Measurements from ENCODE around the gene KRT15.

The KRT15 gene

DNA sequence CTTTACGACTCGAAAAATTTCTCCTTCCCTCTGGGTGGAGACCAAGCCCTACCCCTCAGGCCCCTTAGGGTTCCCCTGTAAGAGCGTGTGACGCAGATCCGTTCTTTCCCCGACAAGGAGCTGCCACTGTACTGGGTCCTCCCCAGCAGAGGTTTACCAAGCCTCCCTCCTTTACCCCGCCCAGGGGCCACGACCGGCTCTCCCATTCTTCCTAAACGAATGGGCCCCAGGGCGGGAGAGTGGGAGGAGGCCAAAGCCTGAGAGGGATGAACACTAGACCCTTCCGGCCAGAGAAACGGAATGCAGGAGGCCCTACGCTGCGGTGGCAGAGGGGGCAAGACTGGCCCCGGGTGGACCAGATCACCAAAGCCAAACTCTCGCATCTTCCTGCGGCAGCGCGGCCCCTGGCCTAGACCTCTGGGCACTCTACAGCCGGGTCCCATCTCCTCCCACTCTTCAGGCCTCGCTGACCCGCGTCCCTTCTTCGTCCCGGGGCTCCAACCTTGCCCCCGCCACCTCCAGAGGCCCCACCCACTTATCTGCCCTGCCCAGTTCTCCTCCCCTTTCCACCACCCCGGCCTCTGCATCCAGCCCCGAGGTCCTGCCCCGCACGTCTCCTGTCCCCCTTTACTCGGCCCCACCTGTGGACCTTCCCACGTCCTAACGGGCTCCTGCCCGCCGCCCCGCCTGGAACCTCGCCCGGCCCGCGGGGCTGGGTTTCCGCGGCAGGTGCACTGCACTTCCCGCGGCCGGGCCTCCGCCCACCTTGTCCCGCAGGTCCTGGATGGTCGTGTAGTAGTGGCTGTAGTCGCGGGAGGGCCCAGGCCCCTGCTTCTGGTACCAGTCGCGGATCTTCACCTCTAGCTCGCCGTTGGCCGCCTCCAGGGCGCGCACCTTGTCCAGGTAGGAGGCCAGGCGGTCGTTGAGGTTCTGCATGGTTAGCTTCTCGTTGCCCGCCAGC, 8.7 kb upstream of the KRT15 start:
- DNase-seq (ENCODE audit: low read depth in 2 of 2): no peak

DNA sequence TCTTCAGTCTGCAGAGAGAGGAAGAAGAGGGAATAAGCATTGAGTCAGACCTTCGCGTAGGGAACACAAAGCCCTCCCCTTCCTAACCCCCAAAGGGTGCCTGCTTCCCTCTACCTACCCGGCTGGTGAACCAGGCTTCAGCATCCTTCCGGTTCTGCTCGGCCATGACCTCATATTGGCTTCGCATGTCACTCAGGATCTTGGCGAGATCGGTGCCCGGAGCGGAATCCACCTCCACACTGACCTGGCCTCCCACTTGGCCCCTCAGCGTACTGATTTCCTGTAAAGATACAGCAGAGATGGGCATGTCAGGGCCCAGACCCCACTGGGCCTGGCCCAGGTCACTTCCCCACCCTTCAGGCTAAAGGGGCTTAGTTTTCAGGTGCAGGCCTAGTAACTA, 5.6 kb upstream of the KRT15 start:
- no peak for DNase-seq (ENCODE audit: low read depth in 2 of 2)

DNA sequence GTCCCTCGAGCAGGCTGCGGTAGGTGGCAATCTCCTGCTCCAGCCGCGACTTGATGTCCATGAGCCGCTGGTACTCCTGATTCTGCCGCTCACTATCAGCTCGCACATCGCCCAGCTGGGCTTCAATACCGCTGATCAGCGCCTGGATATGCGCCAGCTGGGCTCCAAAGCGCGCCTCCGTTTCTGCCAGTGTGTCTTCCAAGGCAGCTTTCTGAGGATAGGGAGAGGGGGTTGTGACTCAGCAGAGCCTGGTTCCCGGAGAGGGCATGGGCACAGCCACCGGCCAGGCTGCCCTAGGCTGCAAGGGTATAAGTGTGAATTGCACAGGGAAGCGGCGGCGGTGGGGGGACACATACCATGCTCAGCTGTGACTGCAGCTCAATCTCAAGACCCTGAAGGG, 5.1 kb upstream of the KRT15 start:
- no peak for DNase-seq (ENCODE audit: low read depth in 2 of 2)

DNA sequence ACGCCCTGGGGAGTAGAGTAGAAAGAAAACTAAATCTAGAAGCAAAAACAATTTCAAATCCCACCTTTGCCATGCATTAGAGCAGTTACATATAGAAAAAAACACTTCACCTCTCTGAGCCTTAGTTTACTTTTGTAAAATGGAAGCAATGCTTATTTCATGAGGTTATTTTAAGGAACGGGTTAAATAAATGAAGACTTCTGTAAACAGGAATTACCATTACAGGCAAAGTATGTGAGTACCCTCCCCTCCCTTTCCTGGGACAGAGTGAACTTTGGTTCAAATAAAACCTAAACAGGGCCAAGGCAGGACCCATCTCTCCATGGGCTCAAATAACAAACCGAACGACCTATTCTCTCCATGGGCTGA, 4.5 kb upstream of the KRT15 start:
- no peak for DNase-seq (ENCODE audit: low read depth in 2 of 2)

DNA sequence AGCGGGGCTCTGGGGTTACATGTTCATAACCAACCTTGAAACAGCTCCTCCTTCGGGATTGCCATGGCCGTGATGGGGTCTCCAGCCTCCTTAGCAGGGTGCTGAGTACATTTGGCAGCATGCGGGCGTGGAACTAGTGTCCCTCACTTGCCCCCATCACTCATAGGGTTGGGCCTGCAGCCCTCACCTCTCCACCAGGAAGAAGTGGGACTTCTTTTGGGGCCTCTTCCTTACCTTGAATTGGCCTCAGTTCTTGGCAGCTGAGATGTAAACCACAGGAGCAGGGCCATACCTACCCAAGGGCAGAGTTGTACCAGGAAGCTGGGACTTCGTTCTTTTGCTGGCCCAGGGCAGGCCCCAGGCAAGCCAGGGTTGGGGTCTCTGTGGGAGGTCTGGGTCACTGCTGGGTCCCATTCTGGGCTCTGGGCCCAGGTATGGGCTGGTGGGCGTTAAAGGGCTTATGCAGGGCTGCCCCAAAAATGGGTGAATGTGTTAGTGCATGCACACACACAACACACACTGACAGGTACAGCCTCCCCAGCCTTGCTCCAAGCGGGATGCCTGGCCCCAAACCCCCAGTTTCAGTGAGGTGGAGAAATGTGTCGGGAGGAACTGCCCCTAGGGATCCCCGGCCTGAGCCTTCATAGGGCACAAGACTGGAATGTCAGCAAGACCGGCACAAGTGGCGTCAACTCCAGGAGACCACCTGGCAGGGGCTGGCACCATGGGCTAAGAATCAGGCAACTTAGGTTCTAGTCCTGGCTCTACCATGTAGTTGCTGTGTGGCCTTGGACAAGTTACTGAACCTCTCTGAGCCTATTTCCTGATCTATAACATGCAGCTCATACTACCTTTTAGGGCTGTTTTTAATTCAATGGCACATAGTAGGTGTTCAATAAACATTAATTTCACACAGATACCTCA, 3.9 kb upstream of the KRT15 start:
- no peak for DNase-seq (ENCODE audit: low read depth in 2 of 2)

DNA sequence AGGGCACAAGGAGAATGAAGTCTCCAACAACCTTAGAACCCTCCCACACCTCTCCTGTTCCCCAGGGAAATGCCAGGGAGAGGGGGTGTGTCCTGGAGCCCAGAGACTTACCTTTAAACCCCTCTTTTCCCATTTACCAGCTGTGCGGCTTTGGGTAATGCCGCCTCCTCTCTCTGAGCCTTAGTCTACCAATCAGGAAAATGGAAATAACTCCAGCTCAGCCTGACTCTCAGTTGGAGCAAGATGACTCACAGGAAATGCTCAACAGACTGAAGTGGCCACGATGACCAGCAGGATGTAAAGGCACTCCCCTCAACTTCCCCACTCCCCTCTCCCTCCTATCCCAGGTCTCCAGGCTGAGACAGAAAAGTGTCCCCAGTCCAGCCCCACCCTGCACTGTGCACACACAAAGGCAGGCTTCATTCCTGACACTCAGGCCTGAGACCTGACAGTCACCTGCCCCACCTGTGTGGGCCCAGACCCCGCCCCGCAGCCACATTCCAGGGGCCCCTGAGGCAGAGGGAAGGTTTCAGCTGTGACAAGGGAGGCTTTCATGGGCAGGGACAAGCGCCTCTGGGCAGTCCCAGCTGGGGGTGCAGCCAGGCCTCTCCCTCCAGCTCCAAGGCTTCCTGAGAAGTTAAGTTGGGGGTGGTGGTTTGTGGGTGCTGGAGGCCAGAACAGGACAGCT, 3.0 kb upstream of the KRT15 start:
- DNase-seq (ENCODE audit: low read depth in 2 of 2): no peak

DNA sequence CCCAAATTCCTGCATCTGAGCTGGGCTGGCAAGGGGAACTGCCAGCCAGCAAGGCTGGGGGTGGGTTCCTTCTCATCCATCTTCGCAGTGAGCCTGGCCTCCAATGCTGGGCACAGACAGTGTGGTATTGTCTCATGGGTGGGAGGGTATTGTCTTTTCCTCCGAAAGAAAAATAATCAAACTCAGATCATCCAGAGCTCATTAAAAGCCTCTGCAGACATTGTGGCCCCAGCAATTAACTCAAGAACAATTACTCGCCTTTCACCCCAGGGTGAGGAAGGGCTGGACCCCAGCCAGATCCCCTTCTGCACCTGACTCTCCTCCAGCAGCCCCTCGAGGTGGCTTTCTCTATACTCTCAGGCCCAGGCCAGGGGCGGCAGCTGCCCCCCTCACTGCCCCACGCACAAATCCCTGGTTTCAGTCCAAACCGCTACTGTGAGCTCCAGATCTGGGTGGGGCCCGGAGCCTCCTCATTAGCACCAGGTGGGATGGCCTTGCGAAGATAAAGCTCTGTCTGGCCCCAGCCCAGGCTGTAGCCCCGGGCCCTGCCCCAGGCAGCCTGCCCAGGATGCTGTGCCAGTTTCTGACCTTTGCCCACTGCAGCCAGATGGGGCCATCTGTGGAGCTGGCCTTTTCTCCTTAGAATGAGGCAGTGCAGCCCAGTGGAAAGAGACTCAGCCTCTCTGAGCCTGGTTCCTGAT, 2.3 kb upstream of the KRT15 start:
- no peak for DNase-seq (ENCODE audit: low read depth in 2 of 2)

DNA sequence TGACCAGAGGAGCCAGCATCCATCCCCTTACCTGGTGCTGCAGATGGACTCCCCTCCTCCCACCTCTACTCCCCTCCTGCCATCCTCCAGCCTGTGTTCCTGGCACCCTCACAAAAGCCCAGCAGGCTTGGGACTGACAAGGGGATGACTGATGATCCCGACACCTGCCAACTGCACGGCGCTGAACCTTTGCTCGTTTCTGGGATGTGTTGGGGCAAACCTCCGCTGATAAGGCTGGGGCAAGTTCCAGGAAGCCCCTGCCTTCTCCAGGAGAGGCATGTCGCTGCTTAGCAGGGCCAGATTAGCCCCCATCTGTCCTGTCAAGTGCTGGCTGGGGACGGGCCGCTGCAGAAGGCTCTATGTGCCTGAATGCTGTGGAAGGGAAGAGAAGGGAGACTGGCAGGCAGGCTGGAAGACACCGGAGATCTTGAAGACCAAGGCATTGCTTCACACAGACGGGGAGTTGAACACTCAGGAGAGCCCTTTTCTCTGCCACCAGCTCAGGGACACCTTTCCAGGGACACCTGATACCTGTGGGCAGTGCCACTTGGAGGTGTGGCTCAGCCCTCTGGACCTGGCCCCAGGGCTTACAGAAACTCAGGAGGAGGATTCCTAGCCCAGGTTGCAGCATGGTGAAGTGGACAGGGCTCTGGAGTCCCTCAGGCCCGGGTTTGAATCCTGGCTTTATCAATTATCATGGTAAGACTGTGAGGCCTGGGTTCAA, 973 bp upstream of the KRT15 start:
- DNase-seq (ENCODE audit: low read depth in 2 of 2): no peak

DNA sequence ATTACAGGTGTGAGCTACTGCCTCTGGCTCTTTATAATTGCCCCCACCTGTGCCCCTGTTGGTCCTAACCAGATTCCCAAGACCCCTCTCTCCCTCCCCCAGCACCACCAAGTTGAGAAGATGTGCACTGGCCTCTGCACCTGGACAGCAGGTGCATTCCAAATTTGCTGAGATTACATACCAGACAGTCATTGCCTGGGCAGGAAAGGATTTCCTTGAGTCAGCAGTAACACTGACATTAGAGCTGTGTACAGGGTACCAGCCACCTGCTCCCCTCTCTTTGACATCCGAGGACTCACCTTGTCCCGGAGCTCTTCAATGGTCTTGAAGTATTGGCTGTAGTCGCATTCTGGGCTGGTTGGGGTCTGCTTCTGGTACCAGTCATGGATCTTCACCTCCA, 659 bp downstream of the KRT15 start:
- no peak for DNase-seq (ENCODE audit: low read depth in 2 of 2)

DNA sequence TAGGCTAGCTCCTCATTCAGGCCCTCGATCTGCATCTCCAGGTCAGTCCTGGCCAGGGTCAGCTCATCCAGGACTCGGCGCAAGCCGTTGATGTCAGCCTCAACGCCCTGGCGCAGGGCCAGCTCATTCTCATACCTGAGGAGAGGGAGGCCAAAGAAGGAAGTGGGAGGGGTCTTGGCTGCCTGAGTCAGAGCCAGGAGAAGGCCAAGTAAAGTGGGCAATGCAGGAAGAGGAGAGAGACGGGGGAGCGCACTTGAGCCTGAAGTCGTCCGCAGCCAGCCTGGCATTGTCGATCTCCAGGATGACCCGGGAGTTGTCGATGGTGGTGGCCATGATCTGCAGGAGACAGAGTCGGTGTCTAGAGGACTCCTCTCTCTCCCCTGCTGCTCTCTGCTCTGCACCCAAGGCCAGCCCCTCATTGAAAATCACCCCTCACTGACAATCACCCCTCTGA, 1.8 kb downstream of the KRT15 start:
- no peak for DNase-seq (ENCODE audit: low read depth in 2 of 2)

DNA sequence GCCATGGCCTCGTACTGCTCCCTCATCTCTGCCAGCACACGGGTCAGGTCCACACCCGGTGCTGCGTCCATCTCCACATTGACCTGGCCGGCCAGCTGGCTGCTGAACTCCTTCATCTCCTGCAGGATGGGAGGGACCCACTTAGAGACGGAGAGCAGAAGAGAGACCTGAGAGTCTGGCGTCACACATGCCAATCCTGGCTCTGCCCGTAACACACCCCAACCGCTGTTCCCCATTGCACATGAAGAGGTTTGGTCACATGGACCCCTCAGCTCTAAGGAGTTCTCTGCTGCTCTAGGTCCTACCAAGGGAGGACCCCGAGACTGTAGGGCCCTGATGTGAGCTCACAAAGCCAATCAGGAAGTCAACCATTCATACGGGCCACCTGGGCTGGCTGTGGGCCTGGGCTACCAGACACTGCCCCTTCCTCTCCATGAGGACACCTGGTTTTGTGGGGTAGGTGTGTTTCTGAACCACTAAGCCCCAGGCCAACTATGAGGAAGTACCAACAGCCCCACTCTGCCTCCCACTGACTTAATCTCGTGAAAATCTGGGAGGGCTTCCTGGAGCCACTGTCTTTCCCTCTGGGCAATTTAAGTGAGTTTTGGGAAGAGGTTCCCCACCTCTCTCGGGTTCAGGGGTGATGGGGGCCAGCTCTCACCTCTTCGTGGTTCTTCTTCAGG, 2.4 kb downstream of the KRT15 start:
- no peak for DNase-seq (ENCODE audit: low read depth in 2 of 2)

DNA sequence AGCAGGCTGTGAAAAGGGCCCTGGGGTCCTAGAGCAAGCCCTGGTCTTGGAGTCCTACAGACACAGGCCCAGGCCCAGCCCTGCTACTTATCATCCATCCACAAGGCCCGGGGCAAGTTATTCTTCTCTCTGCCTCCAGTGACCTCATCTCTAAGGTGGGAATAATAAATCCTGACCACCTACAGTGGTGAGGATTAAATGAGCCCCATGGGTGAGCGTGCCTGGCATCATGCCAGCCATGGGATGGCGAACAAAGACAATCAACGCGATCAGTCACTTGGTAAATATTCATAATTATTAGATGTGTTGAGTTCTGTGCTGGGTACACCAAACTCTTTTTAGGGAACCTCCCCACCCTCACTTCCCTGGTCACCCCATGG, 5.5 kb downstream of the KRT15 start:
- DNase-seq (ENCODE audit: low read depth in 2 of 2): no peak

DNA sequence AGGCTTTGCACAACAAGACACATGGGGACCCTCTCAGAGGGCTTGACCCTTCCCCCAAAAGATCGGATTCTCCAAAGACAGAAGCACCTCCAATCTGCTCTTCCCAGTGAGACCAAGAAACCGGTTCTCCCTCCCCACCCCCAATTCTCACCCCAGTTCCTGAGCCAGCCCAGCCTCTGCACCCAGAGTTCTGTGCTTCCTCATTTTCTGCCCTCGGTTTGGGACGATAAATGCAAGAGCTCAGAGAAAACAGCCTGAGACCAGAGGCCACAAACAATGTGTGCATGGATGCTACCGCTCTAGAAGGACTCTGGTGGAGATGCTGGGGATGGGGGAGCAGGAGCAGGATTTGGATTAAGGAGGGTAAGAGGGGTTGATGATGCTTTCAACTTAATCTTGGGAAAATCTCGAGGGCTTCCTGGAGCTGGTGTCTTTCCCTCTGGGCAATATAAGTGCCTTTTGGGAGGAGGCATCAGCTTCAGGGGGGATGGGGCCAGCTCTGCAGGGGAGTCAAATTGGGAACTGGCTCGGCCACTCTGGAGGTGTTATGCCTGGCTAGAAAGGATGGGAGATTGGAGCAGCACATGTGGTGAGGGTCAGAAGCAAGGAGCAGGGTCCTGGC, 6.0 kb downstream of the KRT15 start:
- no peak for DNase-seq (ENCODE audit: low read depth in 2 of 2)

DNA sequence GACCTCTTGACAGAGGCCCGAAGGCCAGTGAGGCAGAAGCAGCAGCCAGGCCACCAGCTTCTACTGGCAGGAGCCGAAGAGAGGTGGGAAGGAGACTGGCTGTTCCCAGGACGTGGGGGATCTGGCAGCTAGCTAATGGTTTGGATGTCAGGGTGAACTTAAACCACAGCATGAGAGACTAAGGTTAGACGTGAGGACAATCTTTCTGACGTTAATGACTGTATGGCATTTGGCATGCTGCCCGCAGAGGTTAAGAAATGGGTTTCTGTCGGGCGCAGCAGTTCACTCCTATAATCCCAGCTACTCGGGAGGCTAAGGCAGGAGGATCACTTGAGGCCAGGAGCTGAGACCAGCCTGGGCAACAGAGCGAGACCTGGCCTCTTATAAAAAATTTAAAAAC, 7.0 kb downstream of the KRT15 start:
- no peak for DNase-seq (ENCODE audit: low read depth in 2 of 2)

DNA sequence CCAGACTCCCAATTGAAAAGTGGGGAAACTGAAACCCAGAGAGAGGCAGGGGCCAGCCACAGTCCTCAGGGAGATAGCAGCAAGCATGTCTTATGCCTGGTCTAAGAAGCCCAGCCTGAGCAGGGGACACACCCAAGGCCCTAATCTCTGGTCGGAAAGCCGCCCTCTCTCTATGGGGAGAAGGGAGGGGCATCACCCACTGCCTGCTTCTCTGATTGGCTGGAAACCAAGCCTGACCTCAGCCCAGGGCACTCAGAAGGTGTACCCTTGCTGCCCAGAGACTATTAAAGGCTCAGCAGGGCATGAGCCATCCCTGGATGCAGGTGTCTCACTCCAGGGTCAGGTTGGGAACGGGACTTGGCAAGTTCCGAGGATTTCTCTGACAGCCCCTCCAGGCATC, 7.6 kb downstream of the KRT15 start:
- no peak for DNase-seq (ENCODE audit: low read depth in 2 of 2)

DNA sequence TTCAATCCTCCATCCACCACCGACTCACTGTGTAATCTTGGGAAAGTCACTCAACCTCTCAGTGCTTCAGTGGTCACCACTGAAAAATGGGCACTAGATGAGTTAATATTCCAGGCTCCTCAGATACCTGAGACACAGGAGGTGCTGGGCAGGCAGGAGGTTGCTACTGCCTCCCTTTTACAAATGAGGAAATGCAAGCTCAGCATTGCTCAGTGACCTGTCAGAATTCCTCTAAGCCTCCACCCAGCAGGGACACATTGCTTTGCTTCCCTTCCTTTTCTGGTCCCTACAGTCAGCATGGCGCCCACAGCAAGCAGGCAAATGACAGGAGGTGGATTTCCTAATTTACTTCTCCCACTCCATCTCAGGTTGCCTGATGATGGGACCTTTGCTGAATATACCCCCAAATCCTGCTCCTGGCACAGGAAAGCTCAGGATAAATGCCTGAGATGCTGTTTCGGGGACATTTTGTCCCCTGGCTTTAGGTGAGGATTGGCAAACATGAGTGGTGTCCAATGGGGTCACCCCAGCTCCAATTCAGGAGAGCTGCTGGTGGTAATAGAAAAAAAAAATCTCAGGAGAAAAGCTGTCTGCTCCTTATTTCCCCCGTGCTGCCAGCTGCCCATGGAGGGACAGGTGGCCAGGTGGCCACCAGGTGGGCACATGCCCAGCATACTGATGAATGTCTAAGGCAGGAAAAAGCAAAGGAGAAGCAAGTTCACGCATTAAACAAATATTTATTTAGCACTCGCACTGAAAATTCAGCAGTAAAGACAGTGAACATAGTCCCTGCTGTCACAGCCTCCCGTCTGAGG, 8.2 kb downstream of the KRT15 start:
- no peak for DNase-seq (ENCODE audit: low read depth in 2 of 2)

DNA sequence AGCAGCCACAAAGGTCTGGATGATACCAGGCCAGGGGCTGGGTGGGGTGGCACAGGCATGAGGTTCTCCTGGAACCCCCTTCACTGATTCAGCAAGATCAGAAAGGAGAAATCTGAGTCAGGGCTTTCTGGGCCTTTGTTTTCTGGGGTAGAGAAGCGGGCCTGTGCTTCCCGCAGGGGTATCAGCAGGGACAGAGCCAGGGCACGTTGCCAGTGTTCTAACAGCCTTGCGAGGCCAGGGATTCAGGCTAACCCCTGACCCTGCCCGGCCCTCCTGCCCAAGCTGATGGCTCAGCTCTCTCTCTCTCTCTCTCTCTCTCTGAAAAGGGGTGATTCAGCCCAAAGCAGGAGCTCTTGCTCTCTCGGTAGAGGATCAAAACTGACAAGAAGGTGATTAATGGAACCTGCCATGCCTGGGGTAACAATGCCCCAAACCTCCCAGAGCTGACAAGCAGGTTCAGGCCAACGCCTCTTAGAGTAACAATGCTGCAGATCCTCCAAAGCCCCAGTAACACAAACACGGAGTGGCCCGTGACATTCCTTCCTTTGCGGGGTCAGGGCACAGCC, 11.3 kb downstream of the KRT15 start:
- no peak for DNase-seq (ENCODE audit: low read depth in 2 of 2)

Data from fibroblast of skin of left quadriceps (primary cell).